ENCODE measurements around the gene AHNAK.
"Not testable (repeated sequence)": the region's sequence is repeated elsewhere in the genome, so short reads cannot be mapped to it uniquely, and the experiment has no call there.

Gene AHNAK

GRCh38 chr11:62452839-62453468, 93.7 kb downstream of the AHNAK start:
- DNase-seq = no peak

- DNase-seq = no peak
Measured at GRCh38 chr11:62452261-62452660, 94.3 kb downstream of the AHNAK start.

- no peak for DNase-seq
Measured at GRCh38 chr11:62451241-62451621, 95.4 kb downstream of the AHNAK start.

- no peak for DNase-seq
Measured at GRCh38 chr11:62450543-62451240, 95.9 kb downstream of the AHNAK start.

GRCh38 chr11:62449912-62450311, 96.7 kb downstream of the AHNAK start:
- DNase-seq = not testable (repeated sequence)

GRCh38 chr11:62449451-62449851, 97.2 kb downstream of the AHNAK start:
- DNase-seq = no peak

GRCh38 chr11:62446091-62446490, 100.5 kb downstream of the AHNAK start:
- no peak for DNase-seq

- DNase-seq = peak; percentile 54
Measured at GRCh38 chr11:62445314-62445740, 101.3 kb downstream of the AHNAK start.

- DNase-seq = no peak
Measured at GRCh38 chr11:62444835-62445234, 101.8 kb downstream of the AHNAK start.

- peak; percentile 72 for DNase-seq
Measured at GRCh38 chr11:62444236-62444833, 102.3 kb downstream of the AHNAK start.

- peak; percentile 57 for DNase-seq
Measured at GRCh38 chr11:62443390-62444235, 103.0 kb downstream of the AHNAK start.

- peak; percentile 86 for DNase-seq
Measured at GRCh38 chr11:62439785-62440602, 106.6 kb downstream of the AHNAK start.

- DNase-seq = no peak
Measured at GRCh38 chr11:62438641-62439040, 108.0 kb downstream of the AHNAK start.

GRCh38 chr11:62437616-62438015, 109.0 kb downstream of the AHNAK start:
- no peak for DNase-seq

GRCh38 chr11:62435846-62436660, 110.6 kb downstream of the AHNAK start:
- DNase-seq = no peak

GRCh38 chr11:62433904-62434276, 112.7 kb downstream of the AHNAK start:
- DNase-seq = no peak

- no peak for DNase-seq
Measured at GRCh38 chr11:62433141-62433903, 113.3 kb downstream of the AHNAK start.

GRCh38 chr11:62432695-62433094, 113.9 kb downstream of the AHNAK start:
- no peak for DNase-seq

GRCh38 chr11:62431171-62431901, 115.3 kb downstream of the AHNAK start:
- DNase-seq = peak; percentile 93

GRCh38 chr11:62430425-62430824, 116.2 kb downstream of the AHNAK start:
- DNase-seq = peak; percentile 71

Data from fibroblast of skin of right biceps (primary cell).